A673 (cell line): ENCODE measurements around the gene NEDD8. TPM values are rescaled to one million over a fixed set of nuclear protein-coding genes. Genes with fewer than 3 reads are reported as not detected.
A peak's percentile ranks its signal among the peaks of the same experiment; 100 is the strongest.

Experiments used
- BruUV-seq: library from RNA; stranded (reverse); fragments of 400-500 nt; replicated peaks from 2 replicates; lab custom pipeline; 2021; lab: Mats Ljungman, UMichigan
- CTCF ChIA-PET: fragments of 300-600 bp; sonication (Branson Sonifier 250); formaldehyde crosslinking; loops from one replicate; lab custom pipeline; 2022; ENCODE audit warnings: antibody characterized with exemption; lab: Charles Lee
- POLR2A ChIA-PET: fragments of 300-600 bp; sonication (Branson Sonifier 250); formaldehyde crosslinking; loops from one replicate; lab custom pipeline; 2022; ENCODE audit warnings: antibody characterized with exemption; ENCODE audit not compliant: low non-redundant PET; lab: Charles Lee
- DNase-seq: peaks from one replicate; pipeline ENCODE4 v3.0.0-alpha.2; 2015; ENCODE audit warnings: low spot score
- H3K27ac ChIP-seq: fragments of 200-600 bp; sonication (generic); 2 replicates; pipeline ENCODE4 v1.5.1; 2016; ENCODE audit warnings: mixed run types, low read depth, mild to moderate bottlenecking, mixed read lengths, antibody characterized with exemption, low read length; ENCODE audit not compliant: poor library complexity, severe bottlenecking
- H3K27me3 ChIP-seq: fragments of 200-600 bp; sonication (generic); replicated peaks from 2 replicates; pipeline ENCODE4 v1.6.1; 2017; ENCODE audit warnings: mixed run types, low read depth, mild to moderate bottlenecking, mixed read lengths, antibody characterized with exemption, low read length; ENCODE audit not compliant: insufficient read depth, poor library complexity
- H3K36me3 ChIP-seq: fragments of 200-600 bp; sonication (generic); 2 replicates; pipeline ENCODE4 v1.6.1; 2016; ENCODE audit warnings: mixed run types, mild to moderate bottlenecking, mixed read lengths, antibody characterized with exemption, low read length; ENCODE audit not compliant: insufficient read depth, poor library complexity, severe bottlenecking
- H3K4me1 ChIP-seq: fragments of 200-600 bp; sonication (generic); 2 replicates; pipeline ENCODE4 v1.6.1; 2017; ENCODE audit warnings: mixed run types, mild to moderate bottlenecking, mixed read lengths, antibody characterized with exemption, low read length; ENCODE audit not compliant: insufficient read depth, poor library complexity, severe bottlenecking
- H3K4me3 ChIP-seq: fragments of 200-600 bp; sonication (generic); 2 replicates; pipeline ENCODE4 v1.5.1; 2016; ENCODE audit warnings: low read depth, mixed run types, mild to moderate bottlenecking, mixed read lengths, low read length; ENCODE audit not compliant: poor library complexity, severe bottlenecking
- H3K9me3 ChIP-seq: fragments of 200-600 bp; sonication (generic); 2 replicates; pipeline ENCODE4 v1.6.1; 2016; ENCODE audit warnings: mixed run types, low read depth, mild to moderate bottlenecking, mixed read lengths, antibody characterized with exemption, low read length; ENCODE audit not compliant: poor library complexity, severe bottlenecking
- CTCF ChIP-seq: fragments of 300-800, 200-600 bp; sonication (generic); conservative IDR thresholded peaks from 2 replicates; pipeline ENCODE4 v1.5.1; 2017; ENCODE audit warnings: low read depth, mild to moderate bottlenecking, antibody characterized with exemption, low read length, moderate library complexity, mixed read lengths
- EZH2 ChIP-seq: fragments of 200-600 bp; sonication (generic); IDR thresholded peaks from 2 replicates; pipeline ENCODE4 v1.6.1; 2017; ENCODE audit warnings: borderline replicate concordance, low read depth, mild to moderate bottlenecking, mixed read lengths, antibody characterized with exemption, low read length; ENCODE audit not compliant: poor library complexity, severe bottlenecking
- intact Hi-C: fragments of 100-400 bp; cut with micrococcal nuclease; formaldehyde crosslinking; loops from one replicate; pipeline ENCODE4 v1.10.0; 2022; ENCODE audit not compliant: unreplicated experiment
- total RNA-seq: library from RNA; stranded (reverse); gene quantifications from 2 replicates; pipeline ENCODE4 v1.2.3, GENCODE V29; 2021

NEDD8 gene
- total RNA-seq, 1 experiment from 2014 or later: 266 TPM

GRCh38 chr14:24270537-24271133 is 38.5 kb upstream of the NEDD8 start:
- Histone ChIP-seq H3K4me1 (peaks cover 4% of the 10 kb centered on the region), H3K4me3 (peak overlapping the region; percentile 84), H3K36me3 (no peaks in the 10 kb centered on the region), H3K27ac (peak overlapping the region; percentile 98), H3K27me3 (no peaks in the 10 kb centered on the region), H3K9me3 (no peaks in the 10 kb centered on the region)
- no TSS peak for BruUV-seq
- ChIA-PET CTCF (interaction anchor here (1.0 to 1.5 kb wide), 3 partner anchors 9 to 28 kb away, joined by 4 to 5 read pairs (median 4); partner anchors contain the start of gene TINF2), POLR2A (interaction anchor here (0.5 to 0.9 kb wide), 2 partner anchors 8 to 159 kb away, joined by 3 to 5 read pairs; partner anchors contain the start of gene KHNYN)
- intact Hi-C loops: loop anchor here (2.0 kb wide), 1 partner anchor 28 kb away; the partner anchor contains the start of gene TINF2
- no peak for TF ChIP-seq EZH2
- no peak for TF ChIP-seq CTCF
- no peak for DNase-seq

- TSS peak; percentile 41 for BruUV-seq
- no peak for TF ChIP-seq CTCF
- TF ChIP-seq EZH2: no peak
- no peak overlapping the region for H3K27ac ChIP-seq
- no peaks in the 10 kb centered on the region for H3K27me3 ChIP-seq
- H3K4me3 ChIP-seq: no peak overlapping the region
- no peaks in the 10 kb centered on the region for H3K36me3 ChIP-seq
- ChIA-PET POLR2A (no interaction called here), CTCF (interaction anchor here (0.9 to 1.5 kb wide), 2 partner anchors 28 to 38 kb away, joined by 4 to 5 read pairs; partner anchors contain the start of genes CIDEB and TINF2)
- no peak for DNase-seq
- intact Hi-C loops: loop anchor here (2.0 kb wide), 1 partner anchor 27 kb away; the partner anchor contains the start of gene TINF2
- H3K4me1 ChIP-seq: peaks cover 4% of the 10 kb centered on the region
- H3K9me3 ChIP-seq: no peaks in the 10 kb centered on the region
These were observed 37.9 kb upstream of the NEDD8 start for GRCh38 chr14:24269910-24270536.

- CTCF ChIA-PET: interaction anchor here (0.9 kb wide), 1 partner anchor 39 kb away, joined by 4 read pairs; the partner anchor contains the start of gene CIDEB
These were observed 37.2 kb upstream of the NEDD8 start for GRCh38 chr14:24269368-24269767.

More at GRCh38 chr14:24269368-24269767, 37.2 kb upstream of the NEDD8 start:
- Histone ChIP-seq H3K4me1 (peaks cover 4% of the 10 kb centered on the region), H3K36me3 (no peaks in the 10 kb centered on the region), H3K4me3 (no peak overlapping the region), H3K27me3 (no peaks in the 10 kb centered on the region), H3K27ac (no peak overlapping the region), H3K9me3 (no peaks in the 10 kb centered on the region)
- TF ChIP-seq CTCF: no peak
- TF ChIP-seq EZH2: no peak
- DNase-seq: no peak
- intact Hi-C loops: no loop called here
- POLR2A ChIA-PET: no interaction called here
- BruUV-seq: no TSS peak
